ENCODE measurements around the gene MMP27. TPM values are rescaled to one million over a fixed set of nuclear protein-coding genes. Genes with fewer than 3 reads are reported as not detected.

The MMP27 gene
- total RNA-seq, 2 donors from 2014 or later = not detected

- Histone ChIP-seq H3K9me3 (no peaks in the 10 kb centered on the region), H3K4me1 (replicated peaks) (no peaks in the 10 kb centered on the region), H3K27me3 (replicated peaks; ENCODE audit: insufficient read depth) (no peaks in the 10 kb centered on the region), H3K36me3 (no peaks in the 10 kb centered on the region), H3K27ac (no peak overlapping the region), H3K4me3 (no peak overlapping the region)
- TF ChIP-seq CTCF (IDR thresholded peaks at IDR 0.05) (no peak), POLR2AphosphoS5 (IDR thresholded peaks at IDR 0.05) (no peak), POLR2A (IDR thresholded peaks at IDR 0.05) (no peak)
- 82% methylated on average over 2 of the region's 2 CpGs for WGBS
- DNase-seq (ENCODE audit: low spot score) = no peak
- intact Hi-C loops (cut with DNase I) = no loop called here
Observed at GRCh38 chr11:102676084-102676483, 29.5 kb downstream of the MMP27 start.

GRCh38 chr11:102669664-102670063 lies 35.9 kb downstream of the MMP27 start:
- intact Hi-C loops (cut with DNase I) = no loop called here
- TF ChIP-seq POLR2AphosphoS5 (IDR thresholded peaks at IDR 0.05) (no peak), CTCF (IDR thresholded peaks at IDR 0.05) (no peak), POLR2A (IDR thresholded peaks at IDR 0.05) (no peak)
- no peaks in the 10 kb centered on the region for H3K36me3 ChIP-seq
- no peaks in the 10 kb centered on the region for H3K4me1 ChIP-seq (replicated peaks)
- no peak overlapping the region for H3K27ac ChIP-seq
- no peak overlapping the region for H3K4me3 ChIP-seq
- WGBS = 81% methylated on average over 3 of the region's 3 CpGs
- no peaks in the 10 kb centered on the region for H3K27me3 ChIP-seq (replicated peaks; ENCODE audit: insufficient read depth)
- no peaks in the 10 kb centered on the region for H3K9me3 ChIP-seq
- DNase-seq (ENCODE audit: low spot score) = no peak

GRCh38 chr11:102666331-102666957 lies 39.1 kb downstream of the MMP27 start:
- no peak overlapping the region for H3K27ac ChIP-seq
- H3K27me3 ChIP-seq (replicated peaks; ENCODE audit: insufficient read depth) = no peaks in the 10 kb centered on the region
- TF ChIP-seq CTCF (IDR thresholded peaks at IDR 0.05) (peak; percentile 58 to 86 (median 74)), POLR2A (IDR thresholded peaks at IDR 0.05) (no peak), POLR2AphosphoS5 (IDR thresholded peaks at IDR 0.05) (peak; percentile 33)
- no peaks in the 10 kb centered on the region for H3K9me3 ChIP-seq
- no peaks in the 10 kb centered on the region for H3K4me1 ChIP-seq (replicated peaks)
- DNase-seq (ENCODE audit: low spot score) = peak; percentile 36
- H3K36me3 ChIP-seq = no peaks in the 10 kb centered on the region
- 7% methylated on average over 4 of the region's 4 CpGs for WGBS
- intact Hi-C loops (cut with DNase I) = no loop called here
- H3K4me3 ChIP-seq = no peak overlapping the region

GRCh38 chr11:102664001-102664752 lies 41.4 kb downstream of the MMP27 start:
- no peak for DNase-seq (ENCODE audit: low spot score)
- Histone ChIP-seq H3K27ac (no peak overlapping the region), H3K9me3 (no peaks in the 10 kb centered on the region), H3K4me1 (replicated peaks) (no peaks in the 10 kb centered on the region), H3K4me3 (no peak overlapping the region), H3K27me3 (replicated peaks; ENCODE audit: insufficient read depth) (no peaks in the 10 kb centered on the region), H3K36me3 (no peaks in the 10 kb centered on the region)
- TF ChIP-seq CTCF (IDR thresholded peaks at IDR 0.05) (no peak), POLR2AphosphoS5 (IDR thresholded peaks at IDR 0.05) (no peak), POLR2A (IDR thresholded peaks at IDR 0.05) (no peak)
- intact Hi-C loops (cut with DNase I) = no loop called here
- WGBS = 85% methylated on average over 13 of the region's 13 CpGs

GRCh38 chr11:102662607-102663006 lies 43.0 kb downstream of the MMP27 start:
- Histone ChIP-seq H3K36me3 (no peaks in the 10 kb centered on the region), H3K27me3 (replicated peaks; ENCODE audit: insufficient read depth) (no peaks in the 10 kb centered on the region), H3K4me3 (no peak overlapping the region), H3K27ac (no peak overlapping the region), H3K9me3 (no peaks in the 10 kb centered on the region), H3K4me1 (replicated peaks) (no peaks in the 10 kb centered on the region)
- intact Hi-C loops (cut with DNase I) = no loop called here
- TF ChIP-seq POLR2AphosphoS5 (IDR thresholded peaks at IDR 0.05) = no peak
- no peak for TF ChIP-seq CTCF (IDR thresholded peaks at IDR 0.05)
- TF ChIP-seq POLR2A (IDR thresholded peaks at IDR 0.05) = no peak
- DNase-seq (ENCODE audit: low spot score) = no peak
